ENCODE results near the gene P2RX1. TPM values are rescaled to one million over a fixed set of nuclear protein-coding genes. Genes with fewer than 3 reads are reported as not detected.
A peak's percentile ranks its signal among the peaks of the same experiment; 100 is the strongest.
"Not testable (repeated sequence)": the region's sequence is repeated elsewhere in the genome, so short reads cannot be mapped to it uniquely, and the experiment has no call there.

The P2RX1 gene
- polyA plus RNA-seq, 3 donors: 0.93 to 1.4 (median 1.1) TPM

- DNase-seq (ENCODE audit: extremely low read depth in 1 of 11, low read depth in 9 of 11, low spot score in 4 of 11): no peak
Observed at GRCh38 chr17:3954976-3955672, 38.9 kb upstream of the P2RX1 start.

- no peak for DNase-seq (ENCODE audit: extremely low read depth in 1 of 11, low read depth in 9 of 11, low spot score in 4 of 11)
Observed at GRCh38 chr17:3954086-3954485, 37.8 kb upstream of the P2RX1 start.

GRCh38 chr17:3953542-3953941, 37.3 kb upstream of the P2RX1 start:
- DNase-seq (ENCODE audit: extremely low read depth in 1 of 11, low read depth in 9 of 11, low spot score in 4 of 11): no peak

- DNase-seq (ENCODE audit: extremely low read depth in 1 of 11, low read depth in 9 of 11, low spot score in 4 of 11): no peak
Observed at GRCh38 chr17:3952186-3952585, 35.9 kb upstream of the P2RX1 start.

- no peak for DNase-seq (ENCODE audit: extremely low read depth in 1 of 11, low read depth in 9 of 11, low spot score in 4 of 11)
Observed at GRCh38 chr17:3951420-3951819, 35.2 kb upstream of the P2RX1 start.

GRCh38 chr17:3951003-3951402, 34.7 kb upstream of the P2RX1 start:
- no peak for DNase-seq (ENCODE audit: extremely low read depth in 1 of 11, low read depth in 9 of 11, low spot score in 4 of 11)

GRCh38 chr17:3950584-3950983, 34.3 kb upstream of the P2RX1 start:
- no peak for DNase-seq (ENCODE audit: extremely low read depth in 1 of 11, low read depth in 9 of 11, low spot score in 4 of 11)

GRCh38 chr17:3949418-3949817, 33.2 kb upstream of the P2RX1 start:
- no peak for DNase-seq (ENCODE audit: extremely low read depth in 1 of 11, low read depth in 9 of 11, low spot score in 4 of 11)

- DNase-seq (ENCODE audit: extremely low read depth in 1 of 11, low read depth in 9 of 11, low spot score in 4 of 11): not testable (repeated sequence)
Observed at GRCh38 chr17:3948551-3948950, 32.3 kb upstream of the P2RX1 start.

- DNase-seq (ENCODE audit: extremely low read depth in 1 of 11, low read depth in 9 of 11, low spot score in 4 of 11): no peak
Observed at GRCh38 chr17:3947318-3947810, 31.1 kb upstream of the P2RX1 start.

- DNase-seq (ENCODE audit: extremely low read depth in 1 of 11, low read depth in 9 of 11, low spot score in 4 of 11): no peak
Observed at GRCh38 chr17:3946711-3947235, 30.5 kb upstream of the P2RX1 start.

GRCh38 chr17:3944485-3945388, 28.5 kb upstream of the P2RX1 start:
- peak in 2 of 11 donors; percentile 58 to 68 for DNase-seq (ENCODE audit: extremely low read depth in 1 of 11, low read depth in 9 of 11, low spot score in 4 of 11)

- DNase-seq (ENCODE audit: extremely low read depth in 1 of 11, low read depth in 9 of 11, low spot score in 4 of 11): no peak
Observed at GRCh38 chr17:3943240-3943891, 27.1 kb upstream of the P2RX1 start.

- no peak for DNase-seq (ENCODE audit: extremely low read depth in 1 of 11, low read depth in 9 of 11, low spot score in 4 of 11)
Observed at GRCh38 chr17:3940965-3941698, 24.9 kb upstream of the P2RX1 start.

- no peak for DNase-seq (ENCODE audit: extremely low read depth in 1 of 11, low read depth in 9 of 11, low spot score in 4 of 11)
Observed at GRCh38 chr17:3937359-3937758, 21.1 kb upstream of the P2RX1 start.

- no peak for DNase-seq (ENCODE audit: extremely low read depth in 1 of 11, low read depth in 9 of 11, low spot score in 4 of 11)
Observed at GRCh38 chr17:3935825-3936355, 19.6 kb upstream of the P2RX1 start.

GRCh38 chr17:3935140-3935542, 18.9 kb upstream of the P2RX1 start:
- peak in 8 of 11 donors; percentile 59 to 72 (median 67) for DNase-seq (ENCODE audit: extremely low read depth in 1 of 11, low read depth in 9 of 11, low spot score in 4 of 11)

- no peak for DNase-seq (ENCODE audit: extremely low read depth in 1 of 11, low read depth in 9 of 11, low spot score in 4 of 11)
Observed at GRCh38 chr17:3929764-3930163, 13.5 kb upstream of the P2RX1 start.

GRCh38 chr17:3929181-3929580, 12.9 kb upstream of the P2RX1 start:
- DNase-seq (ENCODE audit: extremely low read depth in 1 of 11, low read depth in 9 of 11, low spot score in 4 of 11): no peak
